Gastroesophageal sphincter (tissue), 4 donors: ENCODE measurements around the gene GCDH. TPM values are rescaled to one million over a fixed set of nuclear protein-coding genes. Genes with fewer than 3 reads are reported as not detected.
"Not testable (repeated sequence)": the region's sequence is repeated elsewhere in the genome, so short reads cannot be mapped to it uniquely, and the experiment has no call there.

Source experiments
- ATAC-seq: fragments of 150-250 bp; one replicate; pipeline ENCODE4 v1.9.1; 2016; ENCODE audit warnings: mild to moderate bottlenecking, moderate library complexity
- H3K27ac ChIP-seq, 4 donors: fragments of 200-600 bp; sonication (generic) in 3 of 4; 1 replicate in 3 of 4; 2 replicates in 1 of 4; pipeline ENCODE4 v1.5.1; 2016 to 2019
- H3K27me3 ChIP-seq: fragments of 200-600 bp; sonication (generic); one replicate; pipeline ENCODE4 v1.5.1; 2019
- H3K36me3 ChIP-seq, 2 donors: fragments of 200-600 bp; sonication (generic); one replicate each; pipeline ENCODE4 v1.5.1; 2019; ENCODE audit warnings: control low read depth in 1 of 2
- H3K4me1 ChIP-seq, 3 donors: fragments of 200-600 bp; sonication (generic); 1 replicate in 2 of 3; 2 replicates in 1 of 3; pipeline ENCODE4 v1.5.1; 2016 to 2019; ENCODE audit warnings: control low read depth in 2 of 3
- H3K4me3 ChIP-seq, 2 donors: fragments of 200-600 bp; sonication (generic); one replicate each; pipeline ENCODE4 v1.5.1; 2019; ENCODE audit warnings: mild to moderate bottlenecking in 1 of 2, moderate library complexity in 1 of 2
- H3K9me3 ChIP-seq, 3 donors: fragments of 200-600 bp; sonication (generic); one replicate each; pipeline ENCODE4 v1.5.1; 2017 to 2019; ENCODE audit warnings: control low read depth in 2 of 3
- CTCF ChIP-seq, 4 experiments: fragments of 200-600 bp in 2 of 4; fragments of 450-650 bp in 2 of 4; sonication (generic) in 1 of 4; IDR thresholded peaks; one replicate each; pipeline ENCODE4 v1.5.1; 2017 to 2019; ENCODE audit warnings: antibody characterized with exemption in 4 of 4, mild to moderate bottlenecking in 2 of 4, moderate library complexity in 2 of 4
- EP300 ChIP-seq: sonication (generic); formaldehyde crosslinking; IDR thresholded peaks from one replicate; pipeline ENCODE4 v1.6.1; 2017; ENCODE audit warnings: antibody characterized with exemption, mild to moderate bottlenecking
- POLR2A ChIP-seq, 2 donors: fragments of 450-650 bp; IDR thresholded peaks; one replicate each; pipeline ENCODE4 v1.6.1; 2017; ENCODE audit warnings: antibody characterized with exemption in 2 of 2, mild to moderate bottlenecking in 2 of 2, moderate library complexity in 1 of 2
- POLR2AphosphoS5 ChIP-seq: sonication (generic); formaldehyde crosslinking; IDR thresholded peaks from one replicate; pipeline ENCODE4 v1.6.1; 2017; ENCODE audit warnings: antibody characterized with exemption
- WGBS, 2 donors: methylation state at CpG; one replicate each; pipeline ENCODE4 v1.1.5; 2018; ENCODE audit warnings: low coverage in 1 of 2; 5-methylcytosine and 5-hydroxymethylcytosine counted together
- total RNA-seq, 4 donors: library from RNA; depleted of rRNA; stranded (reverse); fragments of >200 nt; gene quantifications; one replicate each; pipeline ENCODE4 v1.1.0, GENCODE V29; 2016

GCDH gene
- total RNA-seq, 4 donors from 2014 or later: 46.7 to 87.6 (median 56.3) TPM

- Histone ChIP-seq H3K27ac (peak overlapping the region; percentile 57 to 87 (median 86)), H3K4me1 (peaks cover 0 to 29% (median 6%) of the 10 kb centered on the region in 3 donors), H3K4me3 (peak overlapping the region in 1 of 2 donors; percentile 33), H3K27me3 (no peaks in the 10 kb centered on the region), H3K36me3 (no peaks in the 10 kb centered on the region), H3K9me3 (no peaks in the 10 kb centered on the region)
- ATAC-seq: no peak
- WGBS, 2 donors: 0 to 17% methylated on average over 1 to 4 of the region's 4 CpGs
- TF ChIP-seq POLR2AphosphoS5 (no peak), POLR2A (IDR thresholded peaks at IDR 0.05) (no peak), CTCF (IDR thresholded peaks at IDR 0.05) (no peak), EP300 (no peak)
These were observed 21.6 kb downstream of the GCDH start for GRCh38 chr19:12912571-12912970.

GRCh38 chr19:12913011-12913561, 22.1 kb downstream of the GCDH start:
- no peaks in the 10 kb centered on the region for H3K9me3 ChIP-seq
- peak; percentile 98 for ATAC-seq
- peak overlapping the region in 1 of 2 donors; percentile 33 for H3K4me3 ChIP-seq

GRCh38 chr19:12913851-12914690, 23.1 kb downstream of the GCDH start:
- Histone ChIP-seq H3K27me3 (no peaks in the 10 kb centered on the region), H3K4me1 (peaks cover 0 to 35% (median 6%) of the 10 kb centered on the region in 3 donors), H3K4me3 (no peak overlapping the region), H3K9me3 (no peaks in the 10 kb centered on the region), H3K27ac (peak overlapping the region; percentile 57 to 87 (median 86)), H3K36me3 (no peaks in the 10 kb centered on the region)
- WGBS, 2 donors: 47 to 49% methylated on average over 7 to 8 of the region's 12 CpGs
- ATAC-seq: no peak
- no peak for TF ChIP-seq POLR2A (IDR thresholded peaks at IDR 0.05)
- TF ChIP-seq POLR2AphosphoS5: no peak
- no peak for TF ChIP-seq CTCF (IDR thresholded peaks at IDR 0.05)
- TF ChIP-seq EP300: no peak

More at GRCh38 chr19:12913011-12913561, 22.1 kb downstream of the GCDH start:
- H3K27me3 ChIP-seq: no peaks in the 10 kb centered on the region
- H3K27ac ChIP-seq: peak overlapping the region; percentile 57 to 87 (median 86)
- peaks cover 0 to 29% (median 6%) of the 10 kb centered on the region in 3 donors for H3K4me1 ChIP-seq
- 13 to 17% methylated on average over 1 to 10 of the region's 22 CpGs for WGBS, 2 donors
- TF ChIP-seq EP300: no peak
- TF ChIP-seq POLR2A (IDR thresholded peaks at IDR 0.05): no peak
- TF ChIP-seq POLR2AphosphoS5: peak; percentile 60
- H3K36me3 ChIP-seq: no peaks in the 10 kb centered on the region

GRCh38 chr19:12915860-12916259, 24.9 kb downstream of the GCDH start:
- 83% methylated on average over 4 of the region's 4 CpGs; no CpG with 5 or more reads in 1 of the 2 donors for WGBS, 2 donors
- H3K4me3 ChIP-seq, H3K27ac ChIP-seq, H3K36me3 ChIP-seq, ATAC-seq, H3K9me3 ChIP-seq, H3K27me3 ChIP-seq: not testable (repeated sequence)
- peaks cover 0 to 42% (median 6%) of the 10 kb centered on the region in 3 donors for H3K4me1 ChIP-seq

- Histone ChIP-seq H3K36me3 (peaks cover 0 to 13% of the 10 kb centered on the region in 2 donors), H3K27ac (no peak overlapping the region), H3K4me3 (no peak overlapping the region), H3K27me3 (no peaks in the 10 kb centered on the region), H3K4me1 (peaks cover 0 to 26% (median 0%) of the 10 kb centered on the region in 3 donors), H3K9me3 (no peaks in the 10 kb centered on the region)
- WGBS, 2 donors: 80 to 97% methylated on average over 2 to 5 of the region's 14 CpGs
- TF ChIP-seq CTCF (IDR thresholded peaks at IDR 0.05): no peak
- TF ChIP-seq POLR2A (IDR thresholded peaks at IDR 0.05): no peak
- TF ChIP-seq POLR2AphosphoS5: no peak
- no peak for TF ChIP-seq EP300
- no peak for ATAC-seq
These were observed 27.3 kb downstream of the GCDH start for GRCh38 chr19:12918253-12918652.
